Neutrophil (primary cell): ENCODE data around the gene C12orf57.
A peak's percentile ranks its signal among the peaks of the same experiment; 100 is the strongest.

Experiments used
- H3K27ac ChIP-seq: fragments of 200-600 bp; sonication (generic); 2 replicates; pipeline ENCODE4 v1.5.1; 2016; ENCODE audit warnings: mild to moderate bottlenecking, moderate library complexity
- H3K27me3 ChIP-seq: fragments of 200-600 bp; sonication (generic); 2 replicates; pipeline ENCODE4 v1.6.0; 2016; ENCODE audit warnings: mild to moderate bottlenecking
- H3K36me3 ChIP-seq: fragments of 200-600 bp; sonication (generic); 2 replicates; pipeline ENCODE4 v1.5.1; 2017
- H3K4me1 ChIP-seq, 2 experiments: fragments of 200-600 bp in 1 of 2; sonication (generic) in 1 of 2; 1 replicate in 1 of 2; 2 replicates in 1 of 2; pipeline versions ENCODE4 v1.5.1 to v1.6.1; 2013 to 2016; ENCODE audit warnings: low read depth in 1 of 2, low read length in 1 of 2, mild to moderate bottlenecking in 1 of 2, moderate library complexity in 1 of 2; ENCODE audit not compliant: control insufficient read depth in 1 of 2, insufficient read depth in 1 of 2
- H3K4me3 ChIP-seq, 2 experiments: fragments of 200-600 bp in 1 of 2; sonication (generic) in 1 of 2; 1 replicate in 1 of 2; 2 replicates in 1 of 2; pipeline ENCODE4 v1.5.1; 2013 to 2016; ENCODE audit warnings: low read depth in 1 of 2, low read length in 1 of 2, mild to moderate bottlenecking in 1 of 2, moderate library complexity in 1 of 2
- H3K9me3 ChIP-seq: fragments of 200-600 bp; sonication (generic); 2 replicates; pipeline ENCODE4 v1.5.1; 2016
- CTCF ChIP-seq: fragments of 200-600 bp; sonication (generic); IDR thresholded peaks from 2 replicates; pipeline ENCODE4 v1.5.1; 2016; ENCODE audit warnings: antibody characterized with exemption

The C12orf57 gene

DNA sequence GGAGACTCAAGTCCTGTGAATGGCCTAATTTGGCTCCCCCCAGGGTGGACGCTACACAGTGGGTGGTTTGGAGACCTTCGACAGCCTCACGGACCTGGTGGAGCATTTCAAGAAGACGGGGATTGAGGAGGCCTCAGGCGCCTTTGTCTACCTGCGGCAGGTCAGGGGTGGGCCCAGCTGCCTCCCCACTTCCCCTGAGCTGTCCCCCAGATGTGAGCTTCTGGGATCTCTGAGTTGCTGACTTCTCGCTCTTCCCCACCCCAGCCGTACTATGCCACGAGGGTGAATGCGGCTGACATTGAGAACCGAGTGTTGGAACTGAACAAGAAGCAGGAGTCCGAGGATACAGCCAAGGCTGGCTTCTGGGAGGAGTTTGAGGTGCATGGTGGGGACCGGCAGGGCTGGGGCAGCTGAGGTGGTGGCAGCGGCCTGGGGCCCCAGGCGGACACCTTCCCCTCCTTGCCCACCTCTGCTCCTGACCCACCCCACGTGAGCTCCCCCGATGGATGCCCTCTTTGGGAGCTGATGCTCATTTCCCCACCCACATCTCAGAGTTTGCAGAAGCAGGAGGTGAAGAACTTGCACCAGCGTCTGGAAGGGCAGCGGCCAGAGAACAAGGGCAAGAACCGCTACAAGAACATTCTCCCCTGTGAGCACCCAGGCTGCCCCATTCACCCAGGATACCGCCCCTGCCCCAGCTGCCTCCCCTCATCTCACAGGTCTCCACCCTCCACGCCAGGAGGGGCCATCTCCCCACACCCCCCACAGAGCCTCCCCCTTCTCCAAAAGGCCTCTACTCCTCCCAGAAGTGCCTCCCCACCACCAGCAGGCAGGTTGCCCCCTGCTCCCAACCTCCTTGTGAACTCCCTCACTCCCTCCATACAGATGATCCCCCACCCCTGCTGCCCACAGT is 11.5 kb downstream of the C12orf57 start:
- peak overlapping the region; percentile 88 to 97 for H3K4me3 ChIP-seq
- H3K27ac ChIP-seq, result peak overlapping the region; percentile 99
- H3K27me3 ChIP-seq, result no peaks in the 10 kb centered on the region
- no peak for TF ChIP-seq CTCF
- H3K4me1 ChIP-seq, result peaks cover 73 to 86% of the 10 kb centered on the region in 2 experiments
- no peaks in the 10 kb centered on the region for H3K9me3 ChIP-seq
- H3K36me3 ChIP-seq, result peaks cover 80% of the 10 kb centered on the region

- Histone ChIP-seq H3K27me3 (no peaks in the 10 kb centered on the region), H3K36me3 (peaks cover 88% of the 10 kb centered on the region), H3K4me1 (peaks cover 73 to 86% of the 10 kb centered on the region in 2 experiments), H3K9me3 (no peaks in the 10 kb centered on the region), H3K4me3 (peak overlapping the region in 1 of 2 experiments; percentile 88), H3K27ac (peak overlapping the region; percentile 99)
- TF ChIP-seq CTCF, result no peak
These were observed 12.4 kb downstream of the C12orf57 start for GRCh38 chr12:6956021-6956727.

DNA sequence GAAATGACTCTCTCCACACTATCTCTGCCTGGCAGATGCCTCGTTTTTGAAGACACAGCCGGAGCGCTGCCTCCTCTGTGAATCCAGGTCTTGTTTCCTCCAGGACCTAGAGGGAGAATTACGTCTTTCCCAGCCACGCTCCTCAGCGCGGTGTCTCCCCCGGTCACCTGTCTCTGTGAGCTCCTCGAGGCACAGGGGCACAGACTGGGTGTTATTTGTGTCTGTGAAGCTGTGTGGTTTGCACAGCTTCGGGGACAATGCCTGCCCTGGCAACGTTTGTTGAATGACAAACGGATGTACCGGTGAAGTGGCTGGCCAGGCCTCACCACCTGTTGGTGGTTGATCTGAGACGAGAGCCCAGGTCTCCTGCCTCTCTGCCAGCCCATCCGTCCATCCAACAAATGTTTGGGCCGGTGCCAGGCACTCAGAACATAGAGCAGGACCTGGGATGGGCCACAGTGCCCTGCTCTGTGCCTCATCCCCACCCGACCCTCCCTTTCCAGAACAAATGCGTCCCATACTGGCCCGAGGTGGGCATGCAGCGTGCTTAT is 13.4 kb downstream of the C12orf57 start:
- H3K36me3 ChIP-seq, result peaks cover 92% of the 10 kb centered on the region
- H3K27me3 ChIP-seq, result no peaks in the 10 kb centered on the region
- no peaks in the 10 kb centered on the region for H3K9me3 ChIP-seq
- no peak for TF ChIP-seq CTCF
- H3K4me3 ChIP-seq, result peak overlapping the region in 1 of 2 experiments; percentile 88
- peaks cover 83 to 97% of the 10 kb centered on the region in 2 experiments for H3K4me1 ChIP-seq
- H3K27ac ChIP-seq, result peak overlapping the region; percentile 99

DNA sequence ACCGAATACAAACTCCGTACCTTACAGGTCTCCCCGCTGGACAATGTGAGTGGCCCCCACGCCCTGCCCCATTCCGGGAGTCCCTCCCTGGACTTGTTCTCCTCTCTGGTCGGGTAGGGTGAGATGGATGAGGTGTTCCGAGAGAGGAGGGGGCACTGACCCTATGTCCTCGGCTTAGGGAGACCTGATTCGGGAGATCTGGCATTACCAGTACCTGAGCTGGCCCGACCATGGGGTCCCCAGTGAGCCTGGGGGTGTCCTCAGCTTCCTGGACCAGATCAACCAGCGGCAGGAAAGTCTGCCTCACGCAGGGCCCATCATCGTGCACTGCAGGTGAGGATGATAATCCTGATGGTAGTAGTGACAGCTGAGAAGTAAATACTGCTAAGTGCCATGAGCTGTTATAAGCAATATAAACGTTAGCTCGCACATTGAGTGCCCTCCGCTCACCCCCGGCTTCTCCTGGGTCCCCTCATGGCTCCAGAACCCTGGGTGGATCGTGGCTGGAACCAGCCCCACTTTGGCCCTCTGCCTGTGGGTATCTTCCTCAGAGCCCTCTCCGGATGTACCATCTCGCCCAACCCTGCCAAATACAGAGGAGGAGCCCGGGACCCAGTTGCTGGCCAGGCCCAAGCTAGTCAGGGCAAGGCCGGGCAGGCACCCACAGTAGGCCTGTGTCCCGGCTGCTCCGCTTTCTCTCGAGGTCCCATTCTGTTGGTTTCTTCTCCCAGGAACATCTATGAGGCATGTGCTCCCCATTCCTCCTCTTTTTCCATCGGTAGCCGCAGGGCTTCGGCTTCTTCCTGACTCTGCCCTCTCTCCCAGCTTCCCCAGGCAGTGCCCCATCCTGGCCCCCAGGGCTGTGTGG is 14.2 kb downstream of the C12orf57 start:
- Histone ChIP-seq H3K4me3 (peak overlapping the region; percentile 53 to 88), H3K27ac (peak overlapping the region; percentile 99), H3K27me3 (no peaks in the 10 kb centered on the region), H3K9me3 (no peaks in the 10 kb centered on the region), H3K36me3 (peaks cover 85% of the 10 kb centered on the region), H3K4me1 (peaks cover 91 to 99% of the 10 kb centered on the region in 2 experiments)
- TF ChIP-seq CTCF, result no peak

DNA sequence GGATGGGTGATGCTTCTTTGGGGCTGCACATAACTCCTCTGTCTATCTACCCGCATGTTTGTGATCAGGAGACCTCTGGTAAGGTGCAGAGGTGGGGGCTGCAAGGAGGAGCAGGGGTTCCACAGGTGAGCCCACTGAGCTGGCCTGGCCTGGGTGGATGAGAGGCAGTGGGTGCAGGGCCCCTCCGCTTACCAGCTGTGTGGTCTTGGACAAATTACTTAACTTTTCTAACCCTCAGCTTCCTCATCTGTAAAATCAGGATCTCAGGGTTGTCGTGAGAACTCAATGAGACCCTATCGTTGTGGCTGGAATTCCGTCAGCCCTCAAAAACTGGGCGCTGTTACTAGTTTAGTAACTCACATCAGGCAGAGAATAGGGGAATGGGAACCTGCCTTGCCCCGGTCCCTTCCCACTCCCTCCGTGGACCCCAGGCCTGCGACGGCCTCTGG is 14.8 kb downstream of the C12orf57 start:
- H3K27me3 ChIP-seq, result no peaks in the 10 kb centered on the region
- TF ChIP-seq CTCF, result no peak
- H3K4me1 ChIP-seq, result peaks cover 94 to 97% of the 10 kb centered on the region in 2 experiments
- H3K4me3 ChIP-seq, result peak overlapping the region; percentile 53 to 88
- H3K27ac ChIP-seq, result peak overlapping the region; percentile 99
- H3K9me3 ChIP-seq, result no peaks in the 10 kb centered on the region
- peaks cover 81% of the 10 kb centered on the region for H3K36me3 ChIP-seq
